Activated CD8-positive, alpha-beta memory T cell treated with anti-CD3 and anti-CD28 coated beads, Interleukin-2, amount 10 ng/mL, durations not matched to agents 7 days and 5 days (primary cell): ENCODE data around the gene PEX12. TPM values are rescaled to one million over a fixed set of nuclear protein-coding genes. Genes with fewer than 3 reads are reported as not detected.
"Not testable (repeated sequence)": the region's sequence is repeated elsewhere in the genome, so short reads cannot be mapped to it uniquely, and the experiment has no call there.

Source experiments
- ATAC-seq: fragments of 150-1000 bp; cut with Tn5 transposase; one replicate; pipeline ENCODE4 v1.10.0; 2021; ENCODE audit warnings: moderate library complexity
- CTCF ChIA-PET: fragments of 350-600 bp; sonication (Branson Sonifier 250); formaldehyde crosslinking; loops from one replicate; lab custom pipeline; 2021; ENCODE audit warnings: antibody characterized with exemption; lab: Charles Lee
- DNase-seq: peaks from one replicate; pipeline ENCODE4 v3.0.0-alpha.2; 2020
- H3K27ac Mint-ChIP-seq: one replicate; pipeline ENCODE4 v1.8.0; 2021; ENCODE audit warnings: mild to moderate bottlenecking, mixed read lengths
- H3K27me3 Mint-ChIP-seq: one replicate; pipeline ENCODE4 v1.8.0; 2021; ENCODE audit warnings: mixed read lengths
- H3K36me3 Mint-ChIP-seq: one replicate; pipeline ENCODE4 v1.8.0; 2021; ENCODE audit warnings: mild to moderate bottlenecking, mixed read lengths
- H3K4me1 Mint-ChIP-seq: one replicate; pipeline ENCODE4 v1.8.0; 2021; ENCODE audit warnings: mixed read lengths
- H3K4me3 Mint-ChIP-seq: one replicate; pipeline ENCODE4 v1.8.0; 2021; ENCODE audit warnings: mild to moderate bottlenecking, moderate library complexity, mixed read lengths
- H3K9me3 Mint-ChIP-seq: one replicate; pipeline ENCODE4 v1.8.0; 2022; ENCODE audit warnings: low read depth, mixed read lengths
- total RNA-seq, 2 experiments: library from RNA; stranded (reverse); gene quantifications; one replicate each; pipeline ENCODE4 v1.2.3, GENCODE V29; 2021

PEX12 gene
- total RNA-seq, 2 experiments from 2014 or later: 3.9 to 4.6 TPM

DNA sequence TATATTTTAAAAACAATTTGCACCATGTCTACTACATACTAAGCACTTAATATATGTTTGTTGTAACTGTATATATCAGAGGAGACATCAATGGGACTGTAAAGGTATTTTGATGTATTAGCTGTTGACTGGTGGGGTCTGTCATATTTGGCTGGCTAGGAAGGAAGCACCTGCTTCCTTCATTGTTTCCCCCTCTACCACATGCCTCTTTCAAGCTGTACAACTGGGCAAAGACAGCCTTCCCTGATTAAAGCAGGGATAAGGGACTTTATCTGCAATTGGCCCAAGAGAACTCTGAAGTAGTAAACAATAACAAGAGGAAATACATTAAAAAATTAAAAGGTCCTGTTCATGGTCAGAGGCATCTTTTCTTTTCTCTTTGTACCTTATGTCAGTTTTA, 35.4 kb downstream of the PEX12 start:
- H3K4me1 Mint-ChIP-seq: peaks cover 61% of the 10 kb centered on the region
- peaks cover 5% of the 10 kb centered on the region for H3K36me3 Mint-ChIP-seq
- no peaks in the 10 kb centered on the region for H3K9me3 Mint-ChIP-seq
- H3K4me3 Mint-ChIP-seq: no peak overlapping the region
- H3K27ac Mint-ChIP-seq: peak overlapping the region; percentile 6
- no peaks in the 10 kb centered on the region for H3K27me3 Mint-ChIP-seq
- ATAC-seq (no peak), DNase-seq (no peak)
- CTCF ChIA-PET: interaction anchor here (1.1 to 2.6 kb wide), 3 partner anchors 13 to 401 kb away, joined by 3 to 8 read pairs (median 3); partner anchors contain the start of gene PEX12

DNA sequence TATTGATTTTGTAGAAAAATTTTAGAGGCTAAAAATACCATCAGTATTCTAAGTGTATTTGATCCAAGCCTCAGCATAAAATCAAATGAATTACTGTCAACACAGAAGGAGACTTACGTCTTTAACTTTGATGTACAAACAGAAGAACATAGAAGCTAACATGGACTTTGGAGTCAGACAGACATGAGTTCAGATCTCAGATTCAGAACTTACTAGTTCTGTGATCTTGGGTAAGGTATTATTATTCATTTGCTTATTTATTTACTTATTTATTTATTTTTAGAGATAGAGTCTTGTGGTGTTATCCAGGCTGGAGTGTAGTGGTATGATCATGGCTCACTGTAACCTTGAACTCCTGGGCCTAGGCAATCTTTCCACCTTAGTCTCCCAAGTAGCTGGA, 36.9 kb downstream of the PEX12 start:
- Mint-ChIP-seq H3K27ac (peak overlapping the region; percentile 99), H3K4me3 (peak overlapping the region; percentile 90), H3K27me3 (no peaks in the 10 kb centered on the region), H3K36me3 (peaks cover 16% of the 10 kb centered on the region), H3K9me3 (no peaks in the 10 kb centered on the region), H3K4me1 (peaks cover 57% of the 10 kb centered on the region)
- DNase-seq (no peak), ATAC-seq (no peak)
- CTCF ChIA-PET: interaction anchor here (0.6 to 2.6 kb wide), 7 partner anchors 8 to 327 kb away, joined by 3 to 8 read pairs (median 3); partner anchors contain the start of gene PEX12

DNA sequence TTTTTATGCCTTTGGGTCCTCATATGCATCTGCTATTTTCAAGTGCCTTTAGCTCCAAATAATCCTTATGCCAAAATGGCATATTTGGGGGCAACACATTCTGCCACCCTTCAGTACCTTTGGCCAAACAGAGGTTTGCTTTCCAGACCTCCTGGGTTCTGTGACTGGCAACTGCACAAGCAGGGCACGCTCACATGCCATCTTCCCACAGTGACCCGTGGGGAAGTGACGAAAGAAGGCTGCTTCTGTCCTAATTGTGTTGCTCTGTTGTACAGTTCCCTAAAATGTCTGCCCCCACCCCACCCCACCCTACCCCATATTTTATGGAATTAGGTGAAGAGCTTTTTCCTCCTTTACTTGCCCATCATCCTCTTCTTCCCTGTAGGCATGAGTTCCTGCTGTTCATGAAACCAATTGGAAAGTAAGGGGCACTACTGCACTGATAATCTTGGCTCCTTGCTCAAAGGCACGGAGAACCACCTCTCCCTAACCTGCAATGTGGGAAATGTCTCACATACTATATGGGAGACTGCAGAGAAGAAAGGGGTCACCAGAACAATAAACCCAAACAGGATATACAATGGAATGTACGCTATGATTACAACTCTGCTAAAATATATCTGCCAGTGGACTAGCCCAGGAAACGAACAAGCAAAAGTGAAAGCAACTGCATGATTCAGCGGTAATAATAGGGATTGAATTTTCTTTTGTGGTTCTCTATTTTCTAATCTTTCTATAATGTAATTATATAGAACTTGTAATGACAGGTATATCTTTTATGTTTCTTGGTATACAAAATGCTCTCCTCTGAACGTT, 37.6 kb downstream of the PEX12 start:
- Mint-ChIP-seq H3K36me3 (peaks cover 22% of the 10 kb centered on the region), H3K27me3 (no peaks in the 10 kb centered on the region), H3K9me3 (no peaks in the 10 kb centered on the region), H3K4me3 (peak overlapping the region; percentile 90), H3K4me1 (peaks cover 57% of the 10 kb centered on the region), H3K27ac (peak overlapping the region; percentile 99)
- peak; percentile 41 for ATAC-seq
- CTCF ChIA-PET: interaction anchor here (0.7 to 1.2 kb wide), 3 partner anchors 299 to 375 kb away, joined by 3 read pairs; no protein-coding TSS in a partner anchor
- peak; percentile 80 for DNase-seq

DNA sequence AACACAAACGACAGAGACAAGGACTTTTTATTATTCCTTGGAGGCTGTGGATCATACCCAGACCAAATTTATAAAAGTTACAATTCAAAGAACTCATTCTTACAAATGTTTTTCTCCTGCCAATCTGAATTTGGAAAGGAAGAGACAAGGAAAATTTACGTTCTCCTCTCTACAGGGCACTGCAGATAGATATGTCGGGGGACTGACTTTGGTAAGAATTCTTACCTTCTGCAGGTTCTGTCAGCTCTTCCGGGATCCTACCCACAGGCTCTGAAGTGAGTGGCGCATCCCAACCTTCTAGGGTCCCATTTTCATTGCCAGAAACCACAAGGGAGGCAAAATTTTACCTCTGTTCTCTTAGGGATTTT, 38.7 kb downstream of the PEX12 start:
- DNase-seq (no peak), ATAC-seq (no peak)
- peaks cover 28% of the 10 kb centered on the region for H3K36me3 Mint-ChIP-seq
- H3K27ac Mint-ChIP-seq: peak overlapping the region; percentile 99
- CTCF ChIA-PET: interaction anchor here (0.6 to 9.3 kb wide), 22 partner anchors 8 to 372 kb away, joined by 3 to 84 read pairs (median 4); partner anchors contain the start of genes AP2B1, PEX12, SLFN11 and SLFN14
- H3K9me3 Mint-ChIP-seq: no peaks in the 10 kb centered on the region
- H3K4me3 Mint-ChIP-seq: peak overlapping the region; percentile 90
- no peaks in the 10 kb centered on the region for H3K27me3 Mint-ChIP-seq
- peaks cover 52% of the 10 kb centered on the region for H3K4me1 Mint-ChIP-seq

DNA sequence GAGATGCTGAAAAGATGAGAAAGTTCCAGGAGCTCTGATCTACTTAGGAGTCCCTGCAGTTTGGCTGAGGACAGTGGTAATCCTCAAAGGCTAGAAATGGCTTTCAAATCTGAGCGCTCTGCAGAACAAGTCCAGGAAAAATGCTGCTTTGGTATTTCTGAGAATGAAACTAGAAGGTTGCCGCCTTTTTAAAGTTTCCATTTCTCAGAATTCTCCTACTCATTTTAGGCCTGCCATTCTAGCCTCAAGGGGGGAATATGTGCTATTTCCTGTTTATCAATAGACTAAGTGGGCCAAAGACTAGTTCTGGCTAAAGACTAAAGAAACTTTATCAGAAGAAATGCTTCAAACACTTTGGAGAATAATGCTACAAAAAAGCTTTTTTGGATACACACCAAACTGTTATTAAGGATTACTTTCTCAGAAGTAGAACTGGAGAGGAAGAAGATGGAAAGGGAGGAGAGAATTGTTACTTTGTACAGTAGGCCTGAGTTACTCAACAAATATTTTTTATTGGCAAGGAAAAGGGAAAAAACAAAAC, 40.7 kb downstream of the PEX12 start, which contains the start of gene SLFN12L:
Gene SLFN12L (minus strand): TSS at position 78 of the 541 bp plus-strand sequence. CDS start 15,314 bp downstream, outside the sequence.
- H3K4me3 Mint-ChIP-seq: peak within 1 kb of the TSS; percentile 90
- ATAC-seq: peak; percentile 62
- peaks cover 41% of the 10 kb centered on the region for H3K36me3 Mint-ChIP-seq
- CTCF ChIA-PET: interaction anchor here (0.8 to 9.3 kb wide), 14 partner anchors 11 to 546 kb away, joined by 3 to 84 read pairs (median 4); partner anchors contain the start of gene SLFN11
- H3K9me3 Mint-ChIP-seq: no peaks in the 10 kb centered on the region
- peak within 1 kb of the TSS; percentile 99 for H3K27ac Mint-ChIP-seq
- H3K27me3 Mint-ChIP-seq: no peaks in the 10 kb centered on the region
- DNase-seq: peak; percentile 79
- H3K4me1 Mint-ChIP-seq: peaks cover 42% of the 10 kb centered on the region

DNA sequence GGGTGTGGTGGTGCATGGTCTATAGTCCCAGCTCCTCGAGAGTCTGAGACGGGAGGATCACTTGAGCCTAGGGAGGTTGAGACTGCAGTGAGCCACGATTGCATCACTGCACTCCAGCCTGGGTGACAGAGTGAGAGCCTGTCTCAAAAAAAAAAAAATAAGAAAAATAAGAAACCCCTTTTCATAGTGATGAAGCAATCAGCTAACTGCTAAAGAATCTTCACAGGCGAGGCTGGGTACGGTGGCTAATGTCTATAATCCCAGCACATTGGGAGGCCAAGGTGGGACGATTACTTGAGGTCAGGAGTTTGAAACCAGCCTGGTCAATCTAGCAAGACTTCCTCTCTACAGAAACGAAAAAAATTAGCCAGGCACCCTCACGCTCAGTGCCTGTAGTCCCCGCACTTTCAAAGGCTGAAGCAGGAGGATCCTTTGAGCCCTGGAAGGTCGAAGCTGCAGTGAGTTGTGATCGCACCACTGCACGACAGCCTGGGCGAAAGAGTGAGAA, 41.7 kb downstream of the PEX12 start:
- Mint-ChIP-seq H3K4me3 (peak overlapping the region; percentile 90), H3K27me3 (no peaks in the 10 kb centered on the region), H3K4me1 (peaks cover 44% of the 10 kb centered on the region), H3K9me3 (no peaks in the 10 kb centered on the region), H3K27ac (peak overlapping the region; percentile 99), H3K36me3 (peaks cover 49% of the 10 kb centered on the region)
- ATAC-seq (peak; percentile 2), DNase-seq (peak; percentile 55)
- CTCF ChIA-PET: interaction anchor here (1.0 to 9.3 kb wide), 10 partner anchors 10 to 545 kb away, joined by 3 to 84 read pairs (median 4); partner anchors contain the start of genes SLFN11 and SLFN5

DNA sequence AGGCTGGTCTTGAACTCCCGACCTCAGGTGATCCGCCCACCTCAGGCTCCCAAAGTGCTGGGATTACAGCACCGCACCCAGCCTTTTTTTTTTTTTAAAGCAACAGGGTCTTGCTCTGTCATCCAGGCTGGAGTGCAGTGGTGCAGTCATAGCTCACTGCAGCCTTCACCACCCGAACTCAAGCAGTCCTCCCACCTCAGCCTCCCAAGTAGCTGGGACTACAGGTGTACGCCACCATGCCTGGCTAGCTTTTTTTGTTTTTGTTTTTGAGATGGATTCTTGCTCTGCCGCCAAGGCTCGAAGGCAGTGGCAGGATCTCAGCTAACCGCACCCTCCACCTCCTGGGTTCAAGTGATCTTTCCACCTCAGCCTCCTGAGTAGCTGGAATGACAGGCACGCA, 43.0 kb downstream of the PEX12 start:
- peaks cover 58% of the 10 kb centered on the region for H3K36me3 Mint-ChIP-seq
- peak overlapping the region; percentile 99 for H3K27ac Mint-ChIP-seq
- peak overlapping the region; percentile 90 for H3K4me3 Mint-ChIP-seq
- CTCF ChIA-PET: interaction anchor here (1.0 to 9.3 kb wide), 8 partner anchors 12 to 294 kb away, joined by 3 to 84 read pairs (median 3); partner anchors contain the start of genes PEX12 and SLFN12
- peaks cover 44% of the 10 kb centered on the region for H3K4me1 Mint-ChIP-seq
- H3K27me3 Mint-ChIP-seq, ATAC-seq, H3K9me3 Mint-ChIP-seq: not testable (repeated sequence)
- peak; percentile 58 for DNase-seq

DNA sequence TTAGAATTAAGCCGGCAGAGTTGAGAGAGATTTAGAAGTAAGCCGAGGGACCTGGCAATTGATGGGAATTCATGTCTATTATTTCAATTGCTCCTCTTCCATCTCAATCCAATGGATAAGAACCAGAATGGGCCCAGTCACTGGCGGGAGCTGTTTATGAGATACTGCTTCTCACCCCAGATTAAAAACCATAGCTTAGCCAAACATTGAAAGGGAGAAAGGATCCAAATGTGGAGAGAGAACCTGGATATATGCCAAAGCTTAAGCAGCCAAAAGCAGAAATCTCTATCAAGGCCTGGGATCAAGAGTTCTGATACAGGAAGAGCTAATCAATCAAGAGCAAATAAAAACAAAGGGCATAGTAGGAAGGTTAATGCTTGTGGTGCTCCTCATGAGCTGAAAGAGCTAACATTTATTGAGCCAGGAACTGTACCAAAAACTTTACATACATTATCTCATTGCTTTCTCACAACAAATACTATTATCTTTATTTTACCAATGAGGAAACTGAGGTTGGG, 43.7 kb downstream of the PEX12 start:
- no peaks in the 10 kb centered on the region for H3K9me3 Mint-ChIP-seq
- peaks cover 43% of the 10 kb centered on the region for H3K4me1 Mint-ChIP-seq
- no peaks in the 10 kb centered on the region for H3K27me3 Mint-ChIP-seq
- ATAC-seq (no peak), DNase-seq (no peak)
- peak overlapping the region; percentile 99 for H3K27ac Mint-ChIP-seq
- peaks cover 64% of the 10 kb centered on the region for H3K36me3 Mint-ChIP-seq
- peak overlapping the region; percentile 90 for H3K4me3 Mint-ChIP-seq
- CTCF ChIA-PET: interaction anchor here (1.0 to 9.3 kb wide), 11 partner anchors 11 to 320 kb away, joined by 3 to 84 read pairs (median 4); partner anchors contain the start of genes PEX12 and SLFN12

DNA sequence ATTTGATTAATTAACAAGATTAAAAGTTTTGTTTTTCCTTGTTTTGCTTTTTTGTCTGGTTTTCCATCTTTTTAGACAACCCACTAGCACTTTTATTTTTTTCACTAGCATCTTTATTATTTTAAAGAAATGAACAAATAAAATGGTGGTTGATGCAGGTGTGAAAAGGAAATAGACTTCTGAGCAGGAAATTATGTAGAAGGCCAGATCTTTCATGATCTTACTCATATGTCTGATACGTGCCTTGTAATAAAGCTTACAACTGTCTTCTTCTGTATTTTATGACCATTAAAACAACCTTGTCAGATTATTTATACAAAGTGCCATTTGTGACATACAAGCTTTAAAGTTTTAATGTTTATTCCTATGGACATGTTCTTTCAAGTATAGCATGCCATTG, 47.2 kb downstream of the PEX12 start:
- CTCF ChIA-PET: interaction anchor here (1.1 to 9.3 kb wide), 3 partner anchors 8 to 219 kb away, joined by 4 to 84 read pairs (median 5); no protein-coding TSS in a partner anchor
- DNase-seq (no peak), ATAC-seq (no peak)
- Mint-ChIP-seq H3K4me3 (peak overlapping the region; percentile 70), H3K36me3 (peaks cover 82% of the 10 kb centered on the region), H3K27me3 (no peaks in the 10 kb centered on the region), H3K27ac (peak overlapping the region; percentile 83), H3K9me3 (no peaks in the 10 kb centered on the region), H3K4me1 (peaks cover 58% of the 10 kb centered on the region)

DNA sequence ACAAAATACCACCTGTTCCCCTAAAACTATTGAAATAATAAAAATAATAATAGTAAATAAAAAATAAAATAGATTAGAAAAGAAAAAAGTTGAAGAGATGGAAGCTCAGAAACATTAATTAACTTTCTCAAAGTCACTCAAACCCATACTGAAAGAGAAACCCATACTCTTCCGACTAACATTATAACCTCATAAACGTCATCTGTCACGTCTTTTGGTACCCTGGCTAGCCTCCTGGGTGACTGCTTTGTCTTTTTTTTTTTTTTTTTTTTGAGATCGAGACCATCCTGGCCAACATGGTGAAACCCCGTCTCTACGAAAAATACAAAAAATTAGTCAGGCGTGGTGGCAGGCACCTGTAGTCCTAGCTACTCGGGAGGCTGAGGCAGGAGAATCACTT, 48.5 kb downstream of the PEX12 start:
- Mint-ChIP-seq H3K36me3 (peaks cover 82% of the 10 kb centered on the region), H3K9me3 (no peaks in the 10 kb centered on the region), H3K27ac (peak overlapping the region; percentile 83), H3K4me1 (peaks cover 71% of the 10 kb centered on the region), H3K4me3 (peak overlapping the region; percentile 70), H3K27me3 (no peaks in the 10 kb centered on the region)
- ATAC-seq (peak; percentile 61), DNase-seq (no peak)
- CTCF ChIA-PET: interaction anchor here (0.7 to 1.3 kb wide), 3 partner anchors 90 to 218 kb away, joined by 3 read pairs; no protein-coding TSS in a partner anchor

DNA sequence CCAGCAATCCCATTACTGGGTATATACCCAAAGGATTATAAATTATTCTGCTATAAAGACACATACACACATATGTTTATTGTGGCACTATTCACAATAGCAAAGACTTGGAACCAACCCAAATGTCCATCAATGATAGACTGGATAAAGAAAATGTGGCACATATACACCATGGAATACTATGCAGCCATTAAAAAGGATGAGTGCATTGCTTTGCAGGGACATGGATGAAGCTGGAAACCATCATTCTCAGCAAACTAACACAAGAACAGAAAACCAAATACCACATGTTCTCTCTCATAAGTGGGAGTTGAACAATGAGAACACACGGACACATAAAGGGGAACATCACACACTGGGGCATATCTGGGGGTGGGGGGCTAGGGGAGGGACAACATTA, 49.0 kb downstream of the PEX12 start:
- Mint-ChIP-seq H3K36me3 (peaks cover 81% of the 10 kb centered on the region), H3K27ac (peak overlapping the region; percentile 66), H3K4me3 (peak overlapping the region; percentile 63), H3K4me1 (peaks cover 76% of the 10 kb centered on the region)
- not testable (repeated sequence) for H3K27me3 Mint-ChIP-seq, ATAC-seq, H3K9me3 Mint-ChIP-seq, DNase-seq
- CTCF ChIA-PET: interaction anchor here (0.7 to 1.3 kb wide), 2 partner anchors 90 to 218 kb away, joined by 3 read pairs; no protein-coding TSS in a partner anchor
